NT2/D1 (cell line): ENCODE data around the gene TMEM11.

Source experiments
- DNase-seq: peaks from one replicate; pipeline ENCODE4 v3.0.0-alpha.2; 2011; ENCODE audit warnings: low read depth, low spot score
- H3K27me3 ChIP-seq: 2 replicates; pipeline ENCODE4 v1.6.0; 2011; ENCODE audit warnings: mild to moderate bottlenecking; ENCODE audit not compliant: insufficient read length, insufficient read depth
- H3K36me3 ChIP-seq: 2 replicates; pipeline ENCODE4 v1.6.1; 2011; ENCODE audit warnings: mild to moderate bottlenecking, low read length, mixed read lengths; ENCODE audit not compliant: insufficient read depth, insufficient read length
- H3K4me1 ChIP-seq: 2 replicates; pipeline ENCODE4 v1.5.1; 2011; ENCODE audit not compliant: insufficient read depth, insufficient read length
- H3K4me3 ChIP-seq: 2 replicates; pipeline ENCODE4 v1.5.1; 2011; ENCODE audit warnings: low read depth; ENCODE audit not compliant: insufficient read length
- H3K9ac ChIP-seq: 2 replicates; pipeline ENCODE4 v1.6.0; 2011; ENCODE audit warnings: low read depth; ENCODE audit not compliant: insufficient read length
- H3K9me3 ChIP-seq: 2 replicates; pipeline ENCODE4 v1.5.1; 2011; ENCODE audit warnings: mild to moderate bottlenecking, low read length; ENCODE audit not compliant: insufficient read depth
- SUZ12 ChIP-seq: IDR thresholded peaks from 2 replicates; pipeline ENCODE4 v1.6.1; 2011; ENCODE audit not compliant: insufficient read length, insufficient read depth; ENCODE audit errors: extremely low read depth
- YY1 ChIP-seq: IDR thresholded peaks from 2 replicates; pipeline ENCODE4 v1.6.1; 2011; ENCODE audit not compliant: insufficient read length, insufficient read depth
- ZNF274 ChIP-seq: IDR thresholded peaks from 2 replicates; pipeline ENCODE4 v1.6.1; 2011; ENCODE audit warnings: mild to moderate bottlenecking, low read depth, low read length

Gene TMEM11

GRCh38 chr17:21163101-21163500 is 50.9 kb downstream of the TMEM11 start:
- Histone ChIP-seq H3K9me3 (no peaks in the 10 kb centered on the region), H3K36me3 (no peaks in the 10 kb centered on the region), H3K4me3 (no peak overlapping the region), H3K4me1 (no peaks in the 10 kb centered on the region), H3K9ac (no peak overlapping the region), H3K27me3 (no peaks in the 10 kb centered on the region)
- no peak for DNase-seq
- TF ChIP-seq ZNF274 (no peak), YY1 (no peak), SUZ12 (no peak)

GRCh38 chr17:21162394-21162775 is 51.6 kb downstream of the TMEM11 start:
- no peaks in the 10 kb centered on the region for H3K9me3 ChIP-seq
- TF ChIP-seq ZNF274 (no peak), YY1 (no peak), SUZ12 (no peak)
- no peaks in the 10 kb centered on the region for H3K27me3 ChIP-seq
- no peaks in the 10 kb centered on the region for H3K4me1 ChIP-seq
- DNase-seq = no peak
- H3K4me3 ChIP-seq = no peak overlapping the region
- H3K36me3 ChIP-seq = no peaks in the 10 kb centered on the region
- no peak overlapping the region for H3K9ac ChIP-seq

GRCh38 chr17:21161498-21162393 is 52.2 kb downstream of the TMEM11 start:
- Histone ChIP-seq H3K4me3 (no peak overlapping the region), H3K4me1 (no peaks in the 10 kb centered on the region), H3K9ac (no peak overlapping the region), H3K36me3 (no peaks in the 10 kb centered on the region), H3K9me3 (no peaks in the 10 kb centered on the region), H3K27me3 (no peaks in the 10 kb centered on the region)
- no peak for DNase-seq
- TF ChIP-seq YY1 (no peak), SUZ12 (no peak), ZNF274 (no peak)

GRCh38 chr17:21160401-21160800 is 53.6 kb downstream of the TMEM11 start:
- Histone ChIP-seq H3K27me3 (no peaks in the 10 kb centered on the region), H3K36me3 (no peaks in the 10 kb centered on the region), H3K9me3 (no peaks in the 10 kb centered on the region), H3K4me3 (no peak overlapping the region), H3K9ac (no peak overlapping the region), H3K4me1 (no peaks in the 10 kb centered on the region)
- no peak for DNase-seq
- TF ChIP-seq SUZ12 (no peak), ZNF274 (no peak), YY1 (no peak)

GRCh38 chr17:21157586-21158370 is 56.2 kb downstream of the TMEM11 start:
- Histone ChIP-seq H3K27me3 (no peaks in the 10 kb centered on the region), H3K4me3 (no peak overlapping the region), H3K4me1 (no peaks in the 10 kb centered on the region), H3K9me3 (0 out of 2 replicates have a peak, but pooled peaks cover 4% of the 10 kb centered on the region), H3K9ac (no peak overlapping the region), H3K36me3 (no peaks in the 10 kb centered on the region)
- DNase-seq = no peak
- TF ChIP-seq ZNF274 (no peak), YY1 (no peak), SUZ12 (no peak)

- no peaks in the 10 kb centered on the region for H3K4me1 ChIP-seq
- no peak overlapping the region for H3K9ac ChIP-seq
- H3K27me3 ChIP-seq = no peaks in the 10 kb centered on the region
- DNase-seq = no peak
- H3K4me3 ChIP-seq = no peak overlapping the region
- no peak for TF ChIP-seq ZNF274
- no peak for TF ChIP-seq SUZ12
- TF ChIP-seq YY1 = no peak
- 0 out of 2 replicates have a peak, but pooled peaks cover 8% of the 10 kb centered on the region for H3K9me3 ChIP-seq
- H3K36me3 ChIP-seq = peaks cover 1% of the 10 kb centered on the region
These were observed 61.2 kb downstream of the TMEM11 start for GRCh38 chr17:21152731-21153130.

GRCh38 chr17:21149621-21150020 is 64.3 kb downstream of the TMEM11 start:
- DNase-seq = no peak
- TF ChIP-seq ZNF274 = no peak
- no peak for TF ChIP-seq YY1
- TF ChIP-seq SUZ12 = no peak
- peaks cover 8% of the 10 kb centered on the region; the same call in 1 of the 2 replicates for H3K9me3 ChIP-seq

More at GRCh38 chr17:21149621-21150020, 64.3 kb downstream of the TMEM11 start:
- no peaks in the 10 kb centered on the region for H3K27me3 ChIP-seq
- no peak overlapping the region for H3K4me3 ChIP-seq
- no peak overlapping the region for H3K9ac ChIP-seq
- H3K4me1 ChIP-seq = no peaks in the 10 kb centered on the region
- peaks cover 4% of the 10 kb centered on the region for H3K36me3 ChIP-seq
